Ecto neural progenitor cell (in vitro differentiated cells): ENCODE data around the gene AATK.

Source experiments
- DNase-seq: peaks from one replicate; pipeline ENCODE4 v3.0.0-alpha.2; 2018; ENCODE audit warnings: low spot score

The AATK gene

DNA sequence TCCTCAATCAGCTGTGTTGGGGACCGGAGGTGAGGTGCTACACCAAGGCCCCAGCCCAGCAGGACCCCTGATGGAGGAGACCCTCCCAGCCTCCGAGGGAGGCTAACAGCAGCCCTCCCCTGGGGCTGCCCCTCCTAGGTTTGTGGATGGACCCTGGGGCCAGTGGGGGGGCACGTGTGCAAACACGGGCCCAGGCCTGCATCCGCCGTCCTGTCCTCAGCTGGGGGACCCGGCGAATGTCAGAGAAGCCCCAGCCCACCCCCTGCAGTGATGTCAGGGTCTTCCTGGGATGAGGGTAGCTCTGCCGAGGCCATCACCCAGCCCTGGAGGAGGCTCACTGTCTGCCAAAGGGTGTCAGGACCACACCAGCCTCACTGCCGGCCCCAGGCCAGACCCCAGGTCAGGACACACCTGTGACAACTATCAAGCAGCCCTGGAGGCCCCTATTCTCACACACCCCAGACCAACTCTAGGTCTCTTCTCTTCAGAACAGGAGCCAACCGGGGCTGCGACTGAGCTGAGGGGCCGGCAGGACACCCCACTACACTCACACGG lies 30.0 kb upstream of the AATK start:
- no peak for DNase-seq

DNA sequence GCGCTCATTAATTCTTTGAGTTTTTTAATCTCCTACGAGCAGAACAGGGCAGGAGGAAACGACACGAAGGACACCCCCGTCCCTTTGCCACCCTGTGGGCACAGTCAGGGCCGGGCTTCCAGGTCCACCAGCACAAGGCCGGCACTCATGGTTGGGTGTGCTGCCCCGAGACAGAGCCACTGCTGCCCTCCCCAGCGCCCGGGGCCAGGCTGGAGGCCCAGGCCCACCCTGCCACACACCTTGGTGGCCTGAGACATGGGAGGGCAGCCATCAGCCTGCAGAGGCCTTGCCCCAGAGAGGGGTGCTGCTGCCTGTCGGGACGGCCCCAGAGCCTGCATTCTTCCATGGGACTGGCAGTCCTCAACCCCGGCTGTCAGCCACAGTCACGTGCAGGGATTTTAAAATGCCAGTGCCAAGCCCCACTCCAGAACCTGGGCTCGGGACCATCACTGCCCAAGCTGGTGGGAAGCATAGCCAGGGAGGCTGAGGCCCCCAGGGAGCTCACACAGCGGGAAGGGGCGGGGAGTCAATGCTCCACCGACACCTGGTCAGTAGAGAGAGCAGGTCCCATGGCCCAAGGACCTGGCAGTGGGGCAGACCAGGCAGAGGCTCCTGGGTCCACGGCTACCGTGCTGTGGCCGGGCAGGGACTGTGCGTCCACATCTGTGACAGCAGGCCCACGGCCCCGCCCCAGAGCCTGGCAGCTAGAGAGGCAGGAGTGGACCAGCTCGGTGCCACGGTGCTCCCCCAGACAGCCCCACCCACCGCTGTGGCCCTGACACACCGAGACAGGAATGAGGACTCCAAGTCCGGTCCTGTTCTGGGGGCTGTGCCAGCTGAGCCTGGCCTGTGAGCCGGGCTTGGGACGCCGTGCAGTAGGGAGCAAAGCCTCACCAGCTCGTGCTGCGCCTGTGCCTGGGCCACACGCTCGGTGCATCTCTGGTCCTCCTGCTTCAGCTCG lies 29.2 kb upstream of the AATK start:
- DNase-seq = no peak

DNA sequence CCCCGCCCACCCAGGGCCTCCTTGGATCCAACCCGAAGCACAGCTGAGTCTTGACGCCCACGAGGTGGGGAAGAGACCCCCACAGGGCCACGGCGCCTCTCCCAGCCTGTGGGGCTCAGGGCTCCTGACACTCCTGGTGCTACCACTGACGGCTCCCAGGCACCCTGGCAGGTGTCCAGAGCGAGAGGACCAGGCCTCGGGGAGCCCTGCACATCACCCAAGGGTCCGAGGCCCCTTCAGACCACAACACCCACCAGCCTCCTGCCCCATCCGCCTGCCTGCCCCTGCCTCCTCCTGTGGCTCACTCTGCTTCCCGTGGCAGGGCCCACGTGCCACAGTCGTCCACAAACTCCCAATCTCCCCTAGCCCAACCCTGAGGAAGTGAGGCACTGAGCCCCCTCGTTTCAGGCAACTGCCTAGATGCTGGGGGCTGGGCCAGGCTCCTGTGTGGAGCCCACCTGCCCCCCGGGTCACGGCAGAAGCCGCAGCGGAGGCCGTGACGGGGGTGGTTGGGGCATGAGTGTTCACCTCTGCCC lies 28.3 kb upstream of the AATK start:
- DNase-seq = no peak

DNA sequence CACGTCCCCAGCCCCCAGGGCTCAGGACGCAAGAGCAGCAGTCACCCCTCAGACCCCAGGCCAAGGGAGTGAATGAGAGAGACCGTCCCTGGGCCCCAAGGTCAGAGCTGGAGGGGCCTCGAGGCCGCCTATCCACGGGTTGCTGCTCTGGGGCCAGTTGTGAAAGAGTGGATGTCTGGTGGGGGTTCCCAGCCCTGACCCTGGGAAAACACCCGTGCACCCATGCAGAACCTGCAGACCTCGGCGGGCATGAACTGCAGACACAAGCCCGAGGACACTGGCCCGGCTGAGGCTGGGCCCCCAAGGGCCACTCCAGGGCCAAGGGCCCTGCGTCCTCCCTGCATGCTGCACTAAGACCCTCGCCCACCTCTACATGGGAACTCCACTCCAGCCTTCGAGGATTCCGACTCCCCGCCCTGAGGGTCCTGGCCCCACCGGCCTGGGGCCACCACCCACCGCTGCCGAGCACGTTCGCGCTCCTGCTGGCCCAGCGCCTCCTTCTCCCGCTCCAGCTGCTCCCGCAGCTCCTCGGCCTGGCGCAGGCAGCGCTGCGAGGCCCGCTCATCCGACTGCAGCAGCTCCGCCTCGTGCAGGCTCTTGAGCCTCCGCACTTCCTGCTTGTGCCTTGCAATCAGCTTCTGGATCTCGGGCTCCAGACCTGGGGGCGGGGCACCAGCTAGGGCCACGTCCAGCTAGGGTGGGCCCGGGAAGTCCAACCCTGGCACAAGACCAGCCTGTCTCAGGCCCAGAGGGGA lies 27.6 kb upstream of the AATK start:
- DNase-seq = no peak

DNA sequence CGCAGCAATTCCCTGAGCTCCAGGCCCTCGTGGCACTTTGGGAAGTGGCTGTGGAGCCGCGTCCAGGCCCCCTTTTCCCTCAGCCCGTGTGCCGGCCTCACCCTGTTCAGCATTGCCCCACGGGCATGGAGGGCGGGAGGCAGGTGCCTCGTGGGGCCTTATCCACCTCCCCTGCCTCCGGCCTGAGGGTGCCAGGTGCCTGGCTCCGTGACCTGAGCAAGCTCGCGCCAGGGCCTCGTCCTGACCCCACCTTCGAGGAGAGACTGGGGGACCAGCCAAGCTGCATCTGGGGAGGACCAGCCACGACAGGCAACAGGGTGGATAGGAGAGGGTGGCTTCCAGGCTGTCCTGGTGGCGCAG lies 27.0 kb upstream of the AATK start:
- DNase-seq = no peak

DNA sequence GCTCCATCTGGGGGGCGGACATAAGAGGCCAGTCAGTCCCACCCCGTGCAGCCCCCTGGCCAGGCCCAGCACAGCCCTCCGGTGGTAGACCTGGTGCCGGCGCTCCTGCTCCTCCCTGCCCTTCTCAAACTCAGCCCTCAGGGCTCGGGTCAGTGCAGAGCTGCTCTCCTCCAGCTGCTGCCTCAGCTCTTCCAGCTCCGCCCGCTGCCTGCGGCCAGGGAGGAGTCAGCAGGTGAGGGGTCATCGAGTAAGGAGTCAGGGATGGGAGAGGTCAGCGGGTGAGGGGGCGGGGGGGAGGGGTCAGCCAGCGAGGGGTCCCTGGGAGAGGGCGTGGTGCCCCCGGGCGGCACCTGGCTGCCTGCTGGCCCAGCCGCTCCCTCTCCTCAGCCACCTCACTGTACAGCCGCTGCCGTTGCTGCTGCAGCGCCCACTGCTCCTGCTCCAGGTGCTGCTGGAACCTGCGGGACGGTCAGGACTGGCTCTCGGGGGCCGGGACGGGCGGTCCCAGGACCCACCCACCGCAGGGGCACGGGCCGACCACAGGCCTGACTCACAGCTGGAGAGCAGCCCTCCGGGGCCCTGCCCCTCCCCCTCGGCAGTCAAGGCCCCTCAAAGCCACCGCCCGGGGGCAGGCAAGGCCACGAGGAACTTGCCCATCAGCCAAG lies 26.5 kb upstream of the AATK start:
- DNase-seq = no peak

DNA sequence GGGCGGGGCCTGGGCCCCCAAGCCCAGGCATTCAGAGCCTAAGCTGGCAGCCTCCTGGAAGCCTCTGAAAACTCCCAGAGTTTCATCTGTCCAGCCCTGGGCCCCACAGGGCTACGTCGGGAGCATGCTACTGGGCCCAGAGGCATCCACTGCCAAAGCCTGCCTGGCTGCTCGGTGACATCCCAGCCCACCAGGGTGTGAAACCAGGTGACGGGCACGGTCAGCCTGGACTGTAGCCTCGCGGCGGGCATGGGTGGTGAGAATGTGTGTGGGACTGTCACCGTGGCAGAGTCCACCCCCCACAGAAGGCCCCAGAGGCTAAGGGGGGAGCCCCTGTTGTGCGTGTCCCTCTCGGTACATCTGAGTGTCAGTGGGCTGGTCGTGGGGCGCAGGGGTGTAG lies 25.6 kb upstream of the AATK start:
- no peak for DNase-seq

DNA sequence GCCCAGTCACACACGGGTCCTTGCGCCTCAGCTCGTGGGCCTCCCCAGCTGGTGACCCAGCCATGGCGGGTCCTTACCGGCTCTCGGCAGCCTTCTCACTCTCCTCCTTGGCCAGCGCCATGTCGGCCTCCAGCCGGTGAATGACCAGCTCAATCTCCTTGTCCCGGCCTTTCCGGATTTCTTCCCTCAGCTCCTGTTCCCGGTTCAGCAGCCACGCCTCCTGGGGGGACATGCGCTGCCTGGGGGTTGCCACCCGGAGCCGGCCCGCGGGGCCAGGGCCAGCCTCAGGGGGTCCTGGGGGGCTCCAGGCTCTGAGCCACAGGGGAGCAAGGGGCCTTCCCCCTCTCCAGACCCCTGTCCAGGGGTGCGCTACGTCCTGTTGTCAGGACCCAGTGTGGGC lies 25.1 kb upstream of the AATK start:
- DNase-seq = no peak

DNA sequence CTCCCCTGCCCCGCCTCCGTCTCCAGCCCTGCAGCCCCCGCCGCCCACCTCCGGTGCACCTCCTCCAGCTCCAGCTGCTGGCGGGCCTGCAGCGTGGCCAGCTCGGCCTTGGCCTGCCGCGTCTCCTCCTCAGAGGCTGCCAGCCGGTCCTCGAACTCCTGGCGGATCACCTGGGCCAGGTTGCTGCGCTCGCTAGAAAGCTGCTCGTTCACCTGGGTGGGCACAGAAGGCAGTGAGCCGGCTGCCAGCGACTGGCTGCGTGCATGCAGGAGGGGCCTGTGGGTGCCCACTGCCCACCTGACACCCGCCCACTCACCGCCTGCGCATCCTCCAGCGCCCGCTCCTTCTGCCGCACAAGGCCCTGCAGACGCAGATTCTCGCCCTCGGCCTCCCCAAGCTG lies 24.6 kb upstream of the AATK start:
- no peak for DNase-seq

DNA sequence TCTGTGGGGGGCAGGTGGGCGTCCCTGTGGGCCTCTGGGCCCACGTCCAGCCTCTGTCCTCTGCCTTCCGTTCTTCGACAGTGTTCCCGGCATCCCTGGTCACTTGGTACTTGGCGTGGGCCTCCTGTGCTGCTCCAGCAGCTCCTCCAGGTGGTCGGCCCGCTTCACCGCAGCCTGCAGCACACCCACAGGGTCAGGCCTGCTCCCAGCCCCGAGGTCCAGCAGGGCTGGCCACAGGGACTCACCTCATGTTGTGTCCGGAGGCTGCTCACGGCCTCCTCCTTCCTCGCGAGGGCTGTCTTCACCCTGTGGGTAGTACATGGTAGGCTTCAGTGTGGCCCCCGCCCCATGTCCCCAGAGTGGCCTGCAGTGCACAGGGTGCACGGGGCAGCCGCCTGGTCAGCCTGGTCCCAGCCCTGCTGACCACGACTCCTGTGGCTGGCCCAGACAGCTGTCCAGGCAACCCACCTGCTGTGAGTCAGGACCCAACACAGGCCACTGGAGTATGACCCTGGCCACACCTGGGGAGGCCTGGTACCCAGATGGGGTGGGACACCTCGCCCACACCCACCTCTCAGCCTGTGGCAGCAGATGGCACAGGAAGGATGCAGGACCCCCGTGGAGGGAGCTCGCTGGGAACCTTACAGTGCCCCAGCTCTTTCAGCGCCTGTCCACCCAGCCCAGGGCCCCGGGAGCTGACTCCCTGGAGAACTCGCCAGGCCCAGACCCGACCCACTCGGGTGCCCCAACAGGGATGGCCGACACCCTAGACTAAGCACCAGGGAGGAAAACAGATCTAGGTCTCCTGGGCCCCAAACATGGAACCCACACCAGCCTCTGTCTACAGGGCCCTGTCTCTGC lies 23.9 kb upstream of the AATK start:
- DNase-seq = no peak

DNA sequence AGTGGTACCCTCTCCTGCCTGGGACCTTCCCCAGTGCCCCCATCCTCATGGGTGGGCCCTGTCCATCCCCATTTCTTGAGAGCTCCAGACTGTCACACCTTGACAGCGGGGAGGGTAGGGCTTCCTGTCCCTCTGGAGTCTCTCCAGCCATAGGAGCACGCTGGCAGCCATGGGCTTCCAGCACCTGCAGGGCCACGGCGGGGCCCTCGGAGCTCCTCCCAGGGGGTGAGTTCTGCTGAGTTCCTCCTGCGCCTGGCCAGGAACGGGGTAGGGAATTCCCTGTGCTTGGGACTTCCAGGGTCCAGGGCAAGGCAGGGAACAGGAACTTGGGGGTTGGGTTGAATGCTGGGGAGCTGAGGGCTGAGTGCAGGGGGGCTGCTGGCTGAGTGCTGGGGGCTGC lies 23.0 kb upstream of the AATK start:
- DNase-seq = no peak

DNA sequence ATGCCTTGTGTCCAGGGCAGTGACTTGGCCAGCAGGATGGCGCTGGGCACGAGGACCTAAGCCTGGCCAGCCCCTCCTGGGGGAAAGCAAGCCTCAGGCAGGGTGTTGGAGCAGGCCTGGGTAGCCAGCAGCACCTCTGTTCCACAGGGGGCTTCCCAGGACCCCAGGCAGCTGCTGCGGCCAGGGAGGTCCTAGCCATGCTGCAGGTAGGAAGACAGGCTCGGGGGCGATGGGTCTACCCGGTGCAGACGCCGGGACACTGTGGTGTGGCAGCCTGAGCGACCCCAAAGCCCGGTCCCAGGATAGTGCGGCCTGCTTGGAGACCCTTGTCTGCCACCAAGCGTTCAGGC lies 22.4 kb upstream of the AATK start:
- DNase-seq = no peak

DNA sequence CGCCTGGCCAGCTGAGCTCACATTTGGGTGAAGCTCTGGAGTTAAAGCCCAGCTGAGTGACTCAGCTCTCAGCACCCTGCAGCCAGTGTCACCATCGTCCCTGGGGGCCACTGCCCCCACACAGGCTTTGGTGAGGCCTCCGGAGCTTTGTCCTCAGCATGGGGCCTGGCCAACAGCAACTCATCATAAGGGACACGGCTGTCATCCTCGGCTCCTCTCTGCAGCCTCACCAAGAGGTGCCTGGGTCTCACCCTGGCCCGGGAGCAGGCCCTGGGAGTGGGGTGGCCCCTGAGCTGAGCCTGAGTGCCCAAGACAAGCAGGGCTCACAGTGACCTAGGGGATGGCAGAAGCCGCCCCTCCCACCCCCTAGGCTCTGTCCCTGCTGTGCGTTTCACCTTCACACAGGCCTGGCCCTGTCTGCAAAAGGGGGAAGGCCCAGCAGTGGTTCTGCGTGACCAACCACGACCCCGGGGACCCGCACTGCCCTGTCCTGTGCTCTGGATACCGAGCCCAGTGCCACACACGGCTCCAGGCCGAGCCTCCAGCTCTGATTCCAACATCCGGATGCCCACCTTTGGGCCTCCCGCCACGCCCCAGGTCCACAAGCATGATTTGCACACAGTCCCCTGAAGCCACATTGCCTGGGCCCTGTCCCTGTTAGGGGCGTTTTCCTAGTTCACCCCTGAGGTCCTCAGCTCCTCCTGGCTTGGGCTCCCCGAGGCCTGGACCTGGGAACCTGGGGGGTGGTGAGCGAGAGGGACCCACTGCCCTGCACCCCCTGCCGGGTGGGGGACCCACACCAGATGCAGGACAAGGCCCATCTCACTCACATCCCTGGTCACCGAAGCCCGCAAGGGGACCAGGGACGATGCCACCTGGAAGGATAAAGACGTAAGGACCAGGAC lies 21.8 kb upstream of the AATK start:
- no peak for DNase-seq

DNA sequence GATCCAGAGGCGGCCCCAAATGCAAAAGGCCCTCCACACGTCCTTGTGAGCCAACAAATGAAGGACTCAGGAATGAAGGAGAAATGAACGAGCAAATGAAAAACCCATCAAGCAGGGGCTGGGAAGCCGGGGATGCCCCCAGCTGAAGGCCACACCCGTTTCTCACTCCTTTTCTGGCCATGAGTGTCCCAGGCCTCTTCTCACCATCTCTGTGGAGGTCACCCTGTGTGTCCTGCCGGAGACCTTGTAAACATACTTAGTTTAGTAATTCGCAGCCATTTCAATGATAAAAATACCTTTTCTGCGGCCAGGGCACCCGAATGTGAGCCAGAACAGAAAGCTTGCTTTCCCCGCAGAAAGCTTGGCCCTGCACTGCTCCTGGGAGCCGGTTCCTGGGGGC lies 21.1 kb upstream of the AATK start:
- DNase-seq = no peak

DNA sequence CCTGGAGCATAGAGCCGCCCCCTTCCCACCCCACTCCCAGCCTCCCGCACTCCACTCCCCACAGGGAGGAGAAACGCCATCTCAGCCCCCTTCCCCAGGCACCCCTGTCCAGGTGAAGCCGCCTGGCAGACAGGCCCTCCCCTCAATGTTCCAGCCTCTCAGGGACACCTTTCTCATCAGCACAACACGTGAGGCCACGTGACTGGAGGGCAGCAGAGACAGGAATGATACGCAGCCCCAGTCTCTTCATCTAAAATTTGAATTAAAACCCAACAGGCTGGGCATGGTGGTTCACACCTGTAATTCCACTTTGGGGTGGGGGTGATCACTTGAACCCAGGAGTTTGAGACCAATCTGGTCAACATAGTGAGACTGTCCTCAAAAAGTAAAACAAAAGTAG lies 20.2 kb upstream of the AATK start:
- no peak for DNase-seq

DNA sequence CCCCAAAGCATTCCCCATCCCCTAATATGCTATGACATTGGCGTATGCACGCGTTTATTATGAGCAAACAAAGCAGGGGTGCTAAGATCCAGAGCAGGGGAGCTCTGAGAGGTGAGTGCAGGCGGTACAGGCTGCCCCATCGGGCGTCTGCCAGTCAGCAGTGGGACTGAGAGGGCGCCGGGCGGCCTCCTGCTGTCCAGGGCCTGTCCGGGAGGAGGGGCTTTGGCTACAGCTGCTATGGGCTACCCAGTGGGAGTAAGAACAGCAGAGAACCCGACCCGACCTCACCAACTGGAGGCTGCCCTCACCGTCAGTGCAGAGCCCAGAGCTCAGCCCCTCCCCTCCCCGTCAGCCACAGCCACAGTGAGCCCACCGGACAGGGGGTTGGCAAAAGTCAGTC lies 18.5 kb upstream of the AATK start:
- DNase-seq = no peak

DNA sequence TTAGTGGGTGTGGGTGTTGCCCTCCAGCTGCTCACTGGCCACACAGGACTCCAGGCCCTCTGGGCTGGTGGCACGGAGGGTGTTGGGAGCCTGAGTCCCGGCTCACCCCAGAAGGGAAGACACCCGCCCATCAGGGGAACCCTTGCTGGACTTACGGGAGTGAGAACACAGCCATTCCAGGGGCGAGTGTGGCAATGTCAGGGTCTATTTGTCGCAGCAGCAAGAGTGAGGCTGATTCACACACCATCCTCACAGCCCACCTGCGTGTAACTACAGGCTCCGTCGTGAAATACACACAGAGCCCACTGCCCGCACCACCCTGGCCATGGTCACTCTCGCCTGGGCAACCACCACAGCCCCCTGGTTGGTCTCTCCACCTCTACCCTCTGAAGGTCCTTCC lies 17.8 kb upstream of the AATK start:
- DNase-seq = no peak

DNA sequence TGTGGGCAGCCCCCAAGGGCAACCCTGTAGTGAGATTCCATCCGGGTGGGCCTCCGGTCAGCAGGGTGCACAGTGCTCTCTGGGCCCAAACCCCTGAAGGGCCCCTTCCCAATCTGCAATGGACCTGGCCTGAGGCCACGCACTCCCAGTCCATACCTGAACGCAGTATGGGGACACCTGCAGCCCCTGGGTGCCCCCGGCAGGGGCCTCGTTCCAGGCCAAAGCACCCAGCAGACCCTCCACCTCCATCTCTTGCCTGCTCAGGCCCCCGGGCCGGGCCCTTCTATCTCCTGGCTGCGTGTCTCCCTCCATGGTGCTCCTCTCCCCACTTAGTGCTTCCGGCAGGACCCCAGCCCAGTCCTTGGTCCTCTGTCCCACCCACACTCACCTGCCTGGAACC lies 17.3 kb upstream of the AATK start:
- no peak for DNase-seq

DNA sequence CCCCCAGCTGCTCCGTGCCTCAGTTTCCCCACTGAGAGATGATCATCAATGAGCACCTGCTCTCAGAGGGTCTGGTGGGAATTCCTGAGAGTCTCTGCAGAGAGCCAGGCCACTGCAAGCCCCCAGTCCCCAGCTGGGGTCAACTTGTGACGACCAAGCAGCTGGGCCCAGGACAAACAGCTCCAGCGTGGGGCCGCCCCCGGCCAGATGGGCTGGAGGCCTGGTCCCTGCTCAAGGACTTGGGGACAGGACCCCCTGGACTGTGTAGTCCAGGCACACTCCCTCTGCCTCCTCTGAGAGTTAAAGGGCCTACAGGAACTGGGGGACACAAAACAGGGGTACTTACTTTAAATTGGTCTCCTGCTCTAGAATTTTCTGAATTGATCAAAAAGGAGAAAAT lies 16.6 kb upstream of the AATK start:
- DNase-seq = no peak

DNA sequence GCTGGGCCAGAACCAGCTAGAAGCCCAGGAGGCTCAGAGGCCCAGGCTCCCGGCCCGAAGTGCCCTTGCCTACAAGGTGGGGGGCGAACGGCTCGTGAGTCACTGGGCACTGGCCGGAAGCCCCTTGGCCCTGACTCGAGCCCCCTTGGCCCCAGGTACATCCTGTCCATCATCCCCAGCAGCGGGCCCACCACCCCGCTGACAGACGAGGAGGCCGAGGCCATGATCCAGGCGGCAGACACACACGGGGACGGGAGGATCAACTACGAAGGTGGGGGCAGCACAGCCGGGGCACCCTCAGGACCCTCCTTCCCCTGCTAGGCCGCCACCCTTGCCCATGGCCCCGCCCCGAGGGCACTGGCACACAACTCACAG lies 15.8 kb upstream of the AATK start:
- DNase-seq = no peak
